ENCODE data around the gene FANCC.
"Not testable (repeated sequence)": the region's sequence is repeated elsewhere in the genome, so short reads cannot be mapped to it uniquely, and the experiment has no call there.

The FANCC gene

DNA sequence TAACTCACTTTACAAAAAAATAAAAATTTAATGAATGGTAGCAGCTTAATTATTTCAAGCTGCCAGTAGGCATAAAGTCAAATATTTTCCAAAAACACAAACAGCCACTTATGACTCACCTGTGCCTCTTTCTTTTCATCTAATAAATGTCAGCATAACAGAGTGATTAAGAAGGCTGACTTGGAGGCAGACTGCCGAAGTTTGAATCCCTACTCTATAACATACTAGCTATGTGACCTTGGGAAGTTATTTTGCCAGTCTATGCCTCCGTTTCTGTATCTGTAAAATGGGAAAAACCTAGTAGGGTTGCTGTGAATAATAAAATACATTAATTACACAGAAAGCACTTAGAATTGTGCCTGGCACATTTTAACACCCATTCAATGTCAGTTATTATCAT, 33.8 kb downstream of the FANCC start:
- DNase-seq (no peak), ATAC-seq (no peak)

GRCh38 chr9:95282332-95282731, 35.2 kb downstream of the FANCC start:
- DNase-seq (no peak), ATAC-seq (no peak)

DNA sequence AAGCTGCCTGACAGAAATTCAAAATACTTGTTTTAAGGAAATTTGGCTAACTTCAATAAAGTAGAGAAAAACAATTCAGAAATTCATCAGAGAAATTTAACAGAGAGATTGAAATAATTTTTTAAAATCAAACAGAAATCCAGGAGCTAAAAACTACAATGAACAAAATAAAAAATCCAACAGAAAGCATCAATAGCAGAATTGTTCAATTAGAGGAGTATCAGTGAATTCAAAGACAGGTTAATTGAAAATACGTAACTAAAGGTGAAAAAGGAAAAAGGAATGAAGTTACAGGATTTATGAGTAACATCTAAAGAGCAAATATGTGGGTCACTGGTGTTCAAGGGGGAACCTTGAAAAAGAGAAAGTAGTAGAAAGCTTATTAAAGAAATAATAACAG, 36.8 kb downstream of the FANCC start:
- DNase-seq (no peak), ATAC-seq (no peak)

GRCh38 chr9:95277509-95277908, 40.0 kb downstream of the FANCC start:
- DNase-seq (no peak), ATAC-seq (no peak)

- ATAC-seq (peak; percentile 49), DNase-seq (no peak)
Measured at GRCh38 chr9:95276395-95276954, 41.0 kb downstream of the FANCC start.

GRCh38 chr9:95274160-95274559, 43.3 kb downstream of the FANCC start:
- not testable (repeated sequence) for DNase-seq, ATAC-seq

GRCh38 chr9:95273369-95274022, 44.0 kb downstream of the FANCC start:
- DNase-seq (no peak), ATAC-seq (peak; percentile 49)

- DNase-seq (no peak), ATAC-seq (no peak)
Measured at GRCh38 chr9:95272830-95273229, 44.7 kb downstream of the FANCC start.

GRCh38 chr9:95270790-95271189, 46.7 kb downstream of the FANCC start:
- no peak for ATAC-seq
- no peak for DNase-seq

DNA sequence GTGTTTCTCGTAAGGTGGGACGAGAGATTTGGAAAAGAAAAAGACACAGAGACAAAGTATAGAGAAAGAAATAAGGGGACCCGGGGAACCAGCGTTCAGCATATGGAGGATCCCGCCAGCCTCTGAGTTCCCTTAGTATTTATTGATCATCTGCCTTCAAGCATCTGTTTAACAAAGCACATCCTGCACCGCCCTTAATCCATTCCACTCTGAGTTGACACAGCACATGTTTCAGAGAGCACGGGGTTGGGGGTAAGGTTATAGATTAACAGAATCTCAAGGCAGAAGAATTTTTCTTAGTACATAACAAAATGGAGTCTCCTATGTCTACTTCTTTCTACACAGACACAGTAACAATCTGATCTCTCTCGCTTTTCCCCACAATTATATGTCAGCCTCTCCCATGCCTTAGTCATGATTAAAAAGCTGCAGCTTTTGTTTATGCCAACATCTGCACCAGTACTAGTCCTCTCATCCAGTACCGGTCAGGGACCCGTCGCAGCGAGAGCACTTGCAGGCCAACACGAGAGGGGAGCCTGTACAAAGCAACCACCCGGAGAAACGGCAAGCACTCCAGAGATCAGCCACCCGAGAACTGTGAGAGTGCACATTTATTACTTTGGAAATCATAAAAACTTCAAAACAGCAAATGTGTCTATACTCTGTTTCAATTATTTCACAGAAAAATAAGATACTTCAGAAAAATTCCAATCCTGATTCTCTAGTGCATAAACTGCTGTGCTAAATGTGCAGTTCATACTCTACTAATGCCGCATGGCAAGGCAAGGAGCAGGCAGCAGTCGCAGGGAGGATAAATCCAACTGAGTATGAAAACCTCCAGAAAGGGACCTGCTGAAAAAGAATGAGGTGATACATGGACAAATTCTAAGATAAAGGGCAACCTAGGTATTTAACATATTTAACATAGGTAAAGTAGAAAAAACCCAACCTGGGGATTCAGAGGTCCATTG, 47.4 kb downstream of the FANCC start:
- not testable (repeated sequence) for DNase-seq

DNA sequence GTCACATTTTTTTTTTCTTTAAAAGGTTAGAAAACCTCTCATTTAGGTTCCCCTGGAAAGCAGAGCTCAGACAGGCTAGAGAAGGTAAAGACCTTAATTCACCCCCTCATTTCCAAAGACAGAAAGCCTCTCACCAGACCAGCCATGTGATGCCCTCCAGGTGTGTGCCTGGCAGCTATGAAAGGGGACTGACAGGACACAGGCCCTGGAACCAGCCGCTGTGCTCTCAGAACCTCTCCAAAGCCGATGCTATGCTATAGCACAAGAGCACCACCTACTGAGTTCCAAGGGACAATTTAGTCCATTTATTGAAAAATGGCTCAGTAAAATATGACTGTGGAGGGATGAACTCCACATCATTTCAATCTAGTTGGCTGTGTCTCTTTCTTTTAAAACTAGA, 48.8 kb downstream of the FANCC start:
- ATAC-seq (no peak), DNase-seq (no peak)

More for the DNA sequence above, 47.4 kb downstream of the FANCC start:
- not testable (repeated sequence) for ATAC-seq

- no peak for DNase-seq
- no peak for ATAC-seq
Measured at GRCh38 chr9:95266649-95267048, 50.9 kb downstream of the FANCC start.

- no peak for ATAC-seq
Measured at GRCh38 chr9:95265960-95266359, 51.5 kb downstream of the FANCC start.

GRCh38 chr9:95264954-95265615, 52.4 kb downstream of the FANCC start:
- no peak for DNase-seq
- no peak for ATAC-seq

More at GRCh38 chr9:95265960-95266359, 51.5 kb downstream of the FANCC start:
- no peak for DNase-seq

GRCh38 chr9:95261890-95262289, 55.6 kb downstream of the FANCC start:
- DNase-seq (no peak), ATAC-seq (no peak)

GRCh38 chr9:95250462-95251221, 66.9 kb downstream of the FANCC start:
- DNase-seq (no peak), ATAC-seq (no peak)

- no peak for ATAC-seq
- DNase-seq: no peak
Measured at GRCh38 chr9:95249986-95250385, 67.5 kb downstream of the FANCC start.

GRCh38 chr9:95246547-95246946, 71.0 kb downstream of the FANCC start:
- ATAC-seq: no peak
- no peak for DNase-seq

DNA sequence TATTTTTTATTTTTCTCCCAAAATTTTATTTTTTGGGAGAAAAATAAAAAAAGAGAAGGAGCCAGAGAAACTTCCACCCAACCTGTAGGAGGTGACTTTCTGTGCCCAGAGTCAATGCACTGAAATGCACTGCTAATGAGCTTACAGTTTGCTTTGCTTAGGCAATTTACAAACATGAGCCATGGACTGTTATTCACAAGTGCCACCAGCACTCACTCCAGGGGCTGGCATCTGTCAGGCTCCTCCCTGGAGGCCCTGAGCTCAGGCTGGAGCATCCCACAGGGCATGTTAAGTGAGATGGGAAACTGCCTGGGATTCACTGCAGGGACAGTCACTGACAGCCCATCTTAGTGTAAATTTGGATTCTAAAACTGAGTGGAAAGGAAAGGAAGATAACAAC, 74.9 kb downstream of the FANCC start:
- ATAC-seq: no peak

GRCh38 chr9:95239071-95239470, 78.4 kb downstream of the FANCC start:
- no peak for ATAC-seq
- no peak for DNase-seq

More for the DNA sequence above, 74.9 kb downstream of the FANCC start:
- no peak for DNase-seq

DNA sequence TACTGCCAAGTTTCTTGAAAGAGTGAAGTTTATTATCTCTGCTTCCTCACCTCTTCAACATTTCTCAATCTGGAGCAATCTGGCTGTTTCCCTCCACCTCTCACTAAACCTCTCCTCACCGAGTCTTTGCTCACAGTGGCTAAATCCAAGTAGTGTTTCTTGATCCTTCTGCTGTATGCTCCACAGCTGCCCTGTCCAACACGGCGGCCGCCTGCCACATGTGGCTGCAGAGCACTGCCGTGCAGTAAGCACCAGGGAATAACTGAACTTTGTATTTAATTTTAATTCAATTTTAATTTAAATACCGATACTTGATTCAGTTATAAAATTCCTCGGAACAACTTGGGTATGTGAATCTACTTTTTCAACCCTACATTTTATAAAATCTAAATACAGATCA, 80.2 kb downstream of the FANCC start:
- ATAC-seq (no peak), DNase-seq (no peak)

DNA sequence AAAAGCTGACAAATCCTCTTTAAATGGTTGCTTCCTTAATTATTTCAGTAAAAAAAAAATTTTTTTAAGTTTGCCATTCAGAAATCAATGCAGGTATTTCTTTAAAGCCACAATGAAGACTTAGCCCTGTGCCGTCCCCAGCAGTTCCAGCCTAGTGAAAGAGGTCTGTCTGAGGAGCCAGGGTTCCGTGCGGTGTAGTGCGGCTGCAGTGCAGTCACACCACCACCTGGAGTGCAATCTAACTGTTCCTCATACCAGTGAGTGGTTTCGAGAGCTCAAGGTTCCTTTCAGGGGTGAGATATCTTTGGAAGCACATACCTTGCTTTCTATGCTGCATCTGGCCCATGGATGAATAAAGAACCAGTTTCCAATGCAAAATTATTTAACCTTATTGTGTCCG, 87.5 kb downstream of the FANCC start:
- ATAC-seq (no peak), DNase-seq (no peak)
